ENCODE results near the gene LONP2.

- TF ChIP-seq CTCF (IDR thresholded peaks at IDR 0.05; ENCODE audit: low read depth, low read length, missing input control) (no peak), TAF1 (conservative IDR thresholded peaks at IDR 0.05) (no peak), RXRA (IDR thresholded peaks at IDR 0.05) (no peak), RAD21 (IDR thresholded peaks at IDR 0.05) (no peak), SP1 (IDR thresholded peaks at IDR 0.05) (no peak), FOXA1 (IDR thresholded peaks at IDR 0.05) (no peak), YY1 (IDR thresholded peaks at IDR 0.05) (no peak), ZBTB33 (IDR thresholded peaks at IDR 0.05) (no peak), MAX (IDR thresholded peaks at IDR 0.05) (no peak), REST (IDR thresholded peaks at IDR 0.05) (no peak), GABPA (IDR thresholded peaks at IDR 0.05 in 1 of 2, conservative IDR thresholded peaks at IDR 0.05 in 1 of 2) (no peak), FOXA2 (IDR thresholded peaks at IDR 0.05) (no peak), HNF4G (IDR thresholded peaks at IDR 0.05) (no peak)
- TF ChIP-seq, protein P1, sequence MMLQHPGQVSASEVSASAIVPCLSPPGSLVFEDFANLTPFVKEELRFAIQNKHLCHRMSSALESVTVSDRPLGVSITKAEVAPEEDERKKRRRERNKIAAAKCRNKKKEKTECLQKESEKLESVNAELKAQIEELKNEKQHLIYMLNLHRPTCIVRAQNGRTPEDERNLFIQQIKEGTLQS (IDR thresholded peaks at IDR 0.05) = no peak
These were observed 46.8 kb upstream of the LONP2 start for GRCh38 chr16:48197294-48197693.
